ENCODE results near the gene ARHGEF19. TPM values are rescaled to one million over a fixed set of nuclear protein-coding genes. Genes with fewer than 3 reads are reported as not detected.

ARHGEF19 gene
- total and polyA plus RNA-seq, 3 donors from 2014 or later: 6.0 to 10.1 (median 8.5) TPM

DNA sequence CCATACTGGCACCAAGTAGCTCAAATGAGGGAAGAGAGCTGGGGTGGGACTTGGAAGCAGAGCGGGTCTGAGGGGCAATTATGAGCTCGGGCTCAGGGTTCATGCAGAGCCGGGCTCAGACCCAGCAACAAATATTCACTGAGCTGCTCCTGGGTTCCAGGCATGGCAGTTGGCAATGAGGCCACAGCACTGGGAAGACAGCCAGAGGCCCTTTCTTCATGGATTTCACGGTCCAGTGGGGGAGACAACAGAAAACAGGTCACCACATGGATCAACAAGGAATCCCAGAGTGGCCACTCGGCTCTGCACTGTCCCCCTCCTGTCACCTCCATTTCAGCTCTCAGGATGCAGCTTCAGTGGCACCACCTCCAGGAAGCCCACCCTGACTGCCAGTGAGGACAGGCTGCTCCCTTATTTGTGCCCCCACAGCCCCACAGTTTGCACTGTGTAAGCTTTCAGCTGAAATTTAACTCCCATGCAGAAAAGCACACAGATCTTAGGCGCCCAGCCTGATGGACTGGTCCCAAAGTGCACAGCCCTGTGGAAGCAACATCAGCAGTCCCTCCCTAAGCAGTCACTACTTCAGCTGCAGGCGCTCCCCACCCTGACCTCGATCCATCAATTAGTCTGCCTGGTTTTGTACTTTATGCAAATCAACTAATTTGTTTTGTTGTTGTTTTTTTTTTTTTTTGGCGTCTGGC, 22.4 kb downstream of the ARHGEF19 start:
- H3K4me1 ChIP-seq: no peaks in the 10 kb centered on the region
- no peak for TF ChIP-seq POLR2A (IDR thresholded peaks at IDR 0.05)
- TF ChIP-seq, protein P1, sequence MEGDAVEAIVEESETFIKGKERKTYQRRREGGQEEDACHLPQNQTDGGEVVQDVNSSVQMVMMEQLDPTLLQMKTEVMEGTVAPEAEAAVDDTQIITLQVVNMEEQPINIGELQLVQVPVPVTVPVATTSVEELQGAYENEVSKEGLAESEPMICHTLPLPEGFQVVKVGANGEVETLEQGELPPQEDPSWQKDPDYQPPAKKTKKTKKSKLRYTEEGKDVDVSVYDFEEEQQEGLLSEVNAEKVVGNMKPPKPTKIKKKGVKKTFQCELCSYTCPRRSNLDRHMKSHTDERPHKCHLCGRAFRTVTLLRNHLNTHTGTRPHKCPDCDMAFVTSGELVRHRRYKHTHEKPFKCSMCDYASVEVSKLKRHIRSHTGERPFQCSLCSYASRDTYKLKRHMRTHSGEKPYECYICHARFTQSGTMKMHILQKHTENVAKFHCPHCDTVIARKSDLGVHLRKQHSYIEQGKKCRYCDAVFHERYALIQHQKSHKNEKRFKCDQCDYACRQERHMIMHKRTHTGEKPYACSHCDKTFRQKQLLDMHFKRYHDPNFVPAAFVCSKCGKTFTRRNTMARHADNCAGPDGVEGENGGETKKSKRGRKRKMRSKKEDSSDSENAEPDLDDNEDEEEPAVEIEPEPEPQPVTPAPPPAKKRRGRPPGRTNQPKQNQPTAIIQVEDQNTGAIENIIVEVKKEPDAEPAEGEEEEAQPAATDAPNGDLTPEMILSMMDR (IDR thresholded peaks at IDR 0.05): no peak
- H3K36me3 ChIP-seq (ENCODE audit: low read depth, missing control alignments): no peaks in the 10 kb centered on the region
- peak; percentile 57 for DNase-seq
- H3K9me3 ChIP-seq: no peaks in the 10 kb centered on the region
- intact Hi-C loops (cut with DNase I; ENCODE audit: low total_unique reads): loop anchor here (2.0 kb wide), 1 partner anchor 111 kb away; no protein-coding TSS in a partner anchor
- no peak overlapping the region for H3K4me3 ChIP-seq
- H3K27ac ChIP-seq: no peak overlapping the region
- H3K27me3 ChIP-seq: no peaks in the 10 kb centered on the region
- WGBS, 2 donors: 62 to 77% methylated on average over 5 to 9 of the region's 9 CpGs

DNA sequence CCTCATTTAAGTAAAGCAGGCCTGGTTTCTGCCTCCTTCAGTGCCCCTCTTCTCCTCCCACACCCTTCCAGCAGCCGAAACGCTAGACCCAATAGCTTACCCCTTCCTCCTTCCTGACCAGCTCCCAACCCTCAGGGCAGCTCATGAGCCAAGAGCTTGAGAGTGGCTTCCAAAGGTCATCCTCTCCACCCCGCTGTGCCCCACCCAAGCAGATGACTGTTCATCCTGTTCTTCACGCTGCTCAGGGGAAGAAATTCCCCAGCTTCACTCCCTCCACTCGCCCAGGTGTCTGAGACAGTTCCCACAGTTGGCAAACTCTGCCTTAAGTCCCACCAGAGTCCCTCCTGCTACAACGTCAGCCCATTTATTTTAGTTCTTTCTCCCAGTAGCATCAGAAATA, 23.4 kb downstream of the ARHGEF19 start:
- TF ChIP-seq, protein P1 (IDR thresholded peaks at IDR 0.05): no peak
- TF ChIP-seq POLR2A (IDR thresholded peaks at IDR 0.05): no peak
- no peaks in the 10 kb centered on the region for H3K4me1 ChIP-seq
- peak overlapping the region in 1 of 2 donors; percentile 4 for H3K27ac ChIP-seq
- H3K36me3 ChIP-seq (ENCODE audit: low read depth, missing control alignments): no peaks in the 10 kb centered on the region
- no peaks in the 10 kb centered on the region for H3K9me3 ChIP-seq
- intact Hi-C loops (cut with DNase I; ENCODE audit: low total_unique reads): loop anchor here (2.0 kb wide), 1 partner anchor 110 kb away; no protein-coding TSS in a partner anchor
- no peak overlapping the region for H3K4me3 ChIP-seq
- DNase-seq: no peak
- 50 to 56% methylated on average over 6 of the region's 6 CpGs for WGBS, 2 donors
- H3K27me3 ChIP-seq: no peaks in the 10 kb centered on the region

DNA sequence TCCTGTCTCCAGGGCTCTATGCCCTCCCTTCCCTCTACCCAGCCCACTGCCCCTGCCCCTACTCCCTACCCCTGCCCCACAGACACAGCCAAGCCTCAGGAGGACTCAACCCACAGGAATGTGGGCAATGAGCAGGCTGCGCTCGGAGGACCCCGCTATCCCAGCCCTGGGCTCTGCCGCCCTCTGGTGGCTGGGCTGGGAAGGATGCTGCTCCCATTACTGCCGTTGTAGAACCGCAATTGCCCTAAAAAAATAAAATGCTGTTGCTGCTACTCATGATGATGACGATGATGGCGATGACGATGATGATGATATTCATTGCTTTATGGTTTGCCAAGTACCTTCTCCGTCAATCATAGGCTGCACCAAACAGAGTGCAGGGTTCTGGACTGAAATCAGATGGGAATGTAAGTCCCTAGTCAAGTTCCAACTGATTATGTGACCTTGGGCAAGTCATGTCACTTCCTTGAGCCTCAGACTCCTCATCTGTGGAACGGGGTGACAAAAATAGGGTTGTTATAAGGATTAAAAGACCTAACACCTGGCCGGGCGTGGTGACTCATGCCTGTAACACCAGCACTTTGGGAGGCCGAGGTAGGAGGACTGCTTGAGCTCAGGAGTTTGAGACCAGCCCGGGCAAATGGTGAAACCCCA, 24.6 kb downstream of the ARHGEF19 start:
- no peaks in the 10 kb centered on the region for H3K36me3 ChIP-seq (ENCODE audit: low read depth, missing control alignments)
- no peaks in the 10 kb centered on the region for H3K4me1 ChIP-seq
- H3K9me3 ChIP-seq: no peaks in the 10 kb centered on the region
- H3K27ac ChIP-seq: no peak overlapping the region
- 34 to 37% methylated on average over 15 of the region's 15 CpGs for WGBS, 2 donors
- H3K27me3 ChIP-seq: no peaks in the 10 kb centered on the region
- intact Hi-C loops (cut with DNase I; ENCODE audit: low total_unique reads): loop anchor here (2.0 kb wide), 1 partner anchor 109 kb away; no protein-coding TSS in a partner anchor
- no peak overlapping the region for H3K4me3 ChIP-seq
- peak; percentile 83 for DNase-seq
- TF ChIP-seq, protein P1 (IDR thresholded peaks at IDR 0.05): peak; percentile 94 to 96 (median 96)
- no peak for TF ChIP-seq POLR2A (IDR thresholded peaks at IDR 0.05)

DNA sequence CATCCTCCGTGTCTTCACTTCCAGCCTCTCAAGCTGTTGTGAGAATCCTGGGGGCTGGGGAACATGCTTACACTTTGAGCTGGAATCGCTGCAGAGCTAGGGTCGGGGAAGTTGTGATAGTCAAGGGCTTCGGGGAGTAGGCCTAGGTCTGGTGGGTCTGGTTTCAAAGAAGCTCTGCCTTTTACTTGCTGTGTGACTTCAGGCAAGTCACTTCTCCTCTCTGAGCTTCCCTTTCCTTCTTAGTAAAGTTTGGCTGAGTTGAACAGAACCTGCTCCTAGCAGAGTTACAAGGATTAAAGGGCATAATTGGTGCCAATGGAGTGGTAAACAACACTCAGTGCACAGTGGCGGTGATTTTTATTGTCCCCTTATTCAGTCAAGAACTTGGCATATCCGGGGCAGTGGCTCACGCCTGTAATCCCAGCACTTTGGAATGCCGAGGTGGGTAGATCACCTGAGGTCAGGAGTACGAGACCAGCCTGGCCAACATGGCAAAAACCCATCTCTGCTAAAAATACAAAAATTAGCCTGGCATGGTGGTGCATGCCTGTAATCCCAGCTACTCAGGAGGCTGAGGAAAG, 25.7 kb downstream of the ARHGEF19 start:
- 84 to 93% methylated on average over 8 to 9 of the region's 9 CpGs for WGBS, 2 donors
- Histone ChIP-seq H3K27ac (no peak overlapping the region), H3K27me3 (no peaks in the 10 kb centered on the region), H3K4me3 (no peak overlapping the region), H3K4me1 (peaks cover under 1% of the 10 kb centered on the region), H3K9me3 (no peaks in the 10 kb centered on the region), H3K36me3 (ENCODE audit: low read depth, missing control alignments) (no peaks in the 10 kb centered on the region)
- no peak for DNase-seq
- TF ChIP-seq POLR2A (IDR thresholded peaks at IDR 0.05): no peak
- TF ChIP-seq, protein P1 (IDR thresholded peaks at IDR 0.05): no peak
- intact Hi-C loops (cut with DNase I; ENCODE audit: low total_unique reads): no loop called here

Data from testis (tissue), 3 donors.